CD4-positive, CD25-positive, alpha-beta regulatory T cell (primary cell): ENCODE measurements around the gene WDR64. TPM values are rescaled to one million over a fixed set of nuclear protein-coding genes. Genes with fewer than 3 reads are reported as not detected.
"Not testable (repeated sequence)": the region's sequence is repeated elsewhere in the genome, so short reads cannot be mapped to it uniquely, and the experiment has no call there.

Experiments
- ATAC-seq, 2 donors: fragments of 150-1000 bp; cut with Tn5 transposase; one replicate each; pipeline ENCODE4 v1.10.0; 2021; ENCODE audit warnings: low read depth in 2 of 2, moderate number of reproducible peaks in 2 of 2, moderate library complexity in 1 of 2
- DNase-seq, 3 donors: peaks; one replicate each; pipeline versions ENCODE4 v3.0.0 to v3.0.0-alpha.2; 2012 to 2022; ENCODE audit warnings: mixed read lengths in 1 of 3
- H3K27ac ChIP-seq: one replicate; pipeline ENCODE4 v1.7.0; 2013; ENCODE audit warnings: mild to moderate bottlenecking, low read length; ENCODE audit not compliant: insufficient read depth, poor library complexity, severe bottlenecking
- H3K27me3 ChIP-seq: one replicate; pipeline ENCODE4 v1.7.0; 2013; ENCODE audit warnings: low read length; ENCODE audit not compliant: control insufficient read depth, insufficient read depth
- H3K36me3 ChIP-seq: one replicate; pipeline ENCODE4 v1.7.0; 2013; ENCODE audit warnings: mild to moderate bottlenecking, low read length, moderate library complexity; ENCODE audit not compliant: control insufficient read depth, insufficient read depth
- H3K4me1 ChIP-seq: 2 replicates; pipeline ENCODE4 v1.7.0; 2013; ENCODE audit warnings: mild to moderate bottlenecking, low read length; ENCODE audit not compliant: insufficient read depth, control insufficient read depth, poor library complexity, severe bottlenecking
- H3K4me3 ChIP-seq: one replicate; pipeline ENCODE4 v1.7.0; 2013; ENCODE audit warnings: low read depth, mild to moderate bottlenecking, low read length, moderate library complexity
- H3K9me3 ChIP-seq, 2 experiments: 1 replicate in 1 of 2; 2 replicates in 1 of 2; pipeline ENCODE4 v1.7.0; 2013; ENCODE audit warnings: low read length in 2 of 2, mild to moderate bottlenecking in 1 of 2, moderate library complexity in 1 of 2; ENCODE audit not compliant: control insufficient read depth in 2 of 2
- H3K27ac Mint-ChIP-seq, 3 donors: one replicate each; pipeline ENCODE4 v1.8.0; 2020 to 2022; ENCODE audit warnings: mild to moderate bottlenecking in 3 of 3, mixed read lengths in 3 of 3, moderate library complexity in 2 of 3
- H3K27me3 Mint-ChIP-seq: one replicate; pipeline ENCODE4 v1.8.0; 2022; ENCODE audit warnings: mild to moderate bottlenecking, mixed read lengths
- H3K36me3 Mint-ChIP-seq: one replicate; pipeline ENCODE4 v1.8.0; 2020; ENCODE audit warnings: mixed read lengths
- H3K4me1 Mint-ChIP-seq, 4 donors: one replicate each; pipeline ENCODE4 v1.8.0; 2020 to 2022; ENCODE audit warnings: mixed read lengths in 4 of 4, mild to moderate bottlenecking in 1 of 4
- H3K4me3 Mint-ChIP-seq, 4 donors: one replicate each; pipeline ENCODE4 v1.8.0; 2020 to 2022; ENCODE audit warnings: mild to moderate bottlenecking in 4 of 4, mixed read lengths in 4 of 4, moderate library complexity in 3 of 4
- H3K9me3 Mint-ChIP-seq, 7 donors: one replicate each; pipeline ENCODE4 v1.8.0; 2020 to 2022; ENCODE audit warnings: mixed read lengths in 7 of 7, mild to moderate bottlenecking in 3 of 7, moderate library complexity in 2 of 7
- polyA plus RNA-seq, 4 donors: library from polyadenylated mRNA; unstranded; fragments of 300-500 nt; fragmentation: Illumina TruSeq; gene quantifications; one replicate each; pipeline ENCODE4 v1.2.3, GENCODE V29; 2021
- total RNA-seq: library from RNA; stranded (reverse); gene quantifications from one replicate; pipeline ENCODE4 v1.2.3, GENCODE V29; 2022

The WDR64 gene
- total and polyA plus RNA-seq, 5 donors from 2014 or later: 0.08 to 1.00 (median 0.35) TPM; not detected in 2

DNA sequence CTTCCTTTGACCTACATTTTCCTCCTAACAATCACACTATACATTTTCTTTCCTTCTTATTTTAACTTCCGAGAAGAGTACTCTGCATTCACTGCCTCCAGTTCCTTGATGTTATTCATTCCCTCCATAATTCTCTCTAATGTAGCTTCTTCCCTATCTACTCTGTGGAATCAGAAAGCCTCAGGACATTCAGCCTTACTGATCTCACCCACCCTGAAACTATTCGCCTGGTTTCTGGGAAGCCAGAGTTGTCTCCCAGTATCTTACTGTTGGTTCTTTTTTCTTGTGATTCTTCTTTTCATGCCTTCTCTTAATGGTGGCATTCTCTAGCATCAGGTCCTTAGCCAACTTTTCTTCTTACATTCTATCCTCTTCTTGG lies 45.5 kb downstream of the WDR64 start:
- ATAC-seq (no peak), DNase-seq (no peak)
- Mint-ChIP-seq H3K4me1 (no peaks in the 10 kb centered on the region), H3K27me3 (no peaks in the 10 kb centered on the region), H3K27ac (no peak overlapping the region), H3K36me3 (no peaks in the 10 kb centered on the region), H3K4me3 (no peak overlapping the region), H3K9me3 (no peaks in the 10 kb centered on the region)
- no peak overlapping the region for H3K4me3 ChIP-seq
- H3K9me3 ChIP-seq: no peaks in the 10 kb centered on the region
- H3K36me3 ChIP-seq: no peaks in the 10 kb centered on the region
- peaks cover 2% of the 10 kb centered on the region for H3K27me3 ChIP-seq
- H3K27ac ChIP-seq: no peak overlapping the region
- H3K4me1 ChIP-seq: no peaks in the 10 kb centered on the region

DNA sequence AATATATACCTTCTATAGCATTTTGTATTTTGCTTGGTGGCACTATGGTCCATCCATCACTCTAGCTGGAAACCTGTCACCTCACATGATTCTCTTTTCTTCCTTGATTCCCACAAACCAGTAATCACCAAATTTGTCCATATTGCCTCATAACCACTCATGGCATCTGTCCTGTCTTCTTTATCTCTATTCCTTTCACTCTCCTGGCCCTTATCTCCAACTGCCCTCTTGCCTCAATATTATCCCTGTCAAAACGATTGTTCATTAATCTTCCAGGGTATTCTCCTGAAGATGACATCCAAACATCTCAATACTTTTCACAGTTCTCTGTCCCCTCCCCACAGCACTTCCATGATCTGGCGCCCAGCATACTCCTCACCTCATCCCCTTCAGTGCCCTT lies 46.1 kb downstream of the WDR64 start:
- no peaks in the 10 kb centered on the region for H3K9me3 Mint-ChIP-seq
- H3K27me3 Mint-ChIP-seq: no peaks in the 10 kb centered on the region
- H3K4me1 Mint-ChIP-seq: no peaks in the 10 kb centered on the region
- no peaks in the 10 kb centered on the region for H3K4me1 ChIP-seq
- no peak for DNase-seq
- no peak overlapping the region for H3K4me3 Mint-ChIP-seq
- no peaks in the 10 kb centered on the region for H3K9me3 ChIP-seq
- no peak for ATAC-seq
- H3K36me3 ChIP-seq: no peaks in the 10 kb centered on the region
- peaks cover 2% of the 10 kb centered on the region for H3K27me3 ChIP-seq
- H3K36me3 Mint-ChIP-seq: no peaks in the 10 kb centered on the region
- H3K27ac Mint-ChIP-seq: no peak overlapping the region
- H3K4me3 ChIP-seq: no peak overlapping the region
- H3K27ac ChIP-seq: no peak overlapping the region

DNA sequence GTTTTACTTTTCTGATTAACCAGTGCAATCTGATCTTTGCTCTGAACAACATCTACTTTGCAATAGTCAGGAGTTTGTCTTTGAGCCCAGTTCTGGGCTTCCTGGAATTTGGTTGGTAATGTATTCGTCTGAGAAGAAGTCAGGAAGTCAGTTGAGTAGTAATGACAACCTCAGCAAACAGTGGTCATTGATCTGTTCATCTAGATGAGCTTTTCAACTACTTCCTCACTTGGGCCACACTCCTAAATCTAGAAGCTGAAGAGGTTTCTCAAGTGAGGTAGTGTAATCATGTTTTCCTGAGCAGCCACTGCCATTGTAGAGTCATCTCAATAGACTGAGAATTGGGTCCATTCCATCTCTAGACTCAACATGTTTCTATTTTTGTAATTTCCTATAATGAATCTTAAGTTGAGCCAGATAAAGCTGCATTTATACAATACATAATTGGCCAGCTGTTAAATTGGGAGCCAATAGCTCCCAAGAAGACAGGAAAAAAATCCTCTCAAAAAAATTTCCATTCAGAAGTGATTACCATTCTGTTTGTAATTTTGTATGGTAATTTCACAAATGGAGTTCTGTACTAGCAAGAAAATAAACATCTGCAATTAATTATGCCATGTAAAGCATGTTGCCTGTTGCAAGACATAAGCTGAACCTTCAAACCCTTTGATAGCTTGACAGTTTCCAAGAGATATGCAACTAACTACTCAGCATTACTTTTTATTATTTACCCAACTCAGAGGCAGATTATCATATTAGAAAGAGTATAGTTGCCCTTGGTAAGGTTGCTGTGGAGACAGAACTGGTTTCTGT lies 49.6 kb downstream of the WDR64 start:
- Histone ChIP-seq H3K4me3 (no peak overlapping the region), H3K4me1 (no peaks in the 10 kb centered on the region), H3K36me3 (no peaks in the 10 kb centered on the region), H3K9me3 (no peaks in the 10 kb centered on the region), H3K27ac (no peak overlapping the region), H3K27me3 (peaks cover 2% of the 10 kb centered on the region)
- Mint-ChIP-seq H3K9me3 (no peaks in the 10 kb centered on the region), H3K27me3 (no peaks in the 10 kb centered on the region), H3K36me3 (no peaks in the 10 kb centered on the region), H3K4me1 (no peaks in the 10 kb centered on the region), H3K4me3 (no peak overlapping the region), H3K27ac (no peak overlapping the region)
- ATAC-seq: no peak
- DNase-seq: peak in 1 of 3 donors; percentile 46

DNA sequence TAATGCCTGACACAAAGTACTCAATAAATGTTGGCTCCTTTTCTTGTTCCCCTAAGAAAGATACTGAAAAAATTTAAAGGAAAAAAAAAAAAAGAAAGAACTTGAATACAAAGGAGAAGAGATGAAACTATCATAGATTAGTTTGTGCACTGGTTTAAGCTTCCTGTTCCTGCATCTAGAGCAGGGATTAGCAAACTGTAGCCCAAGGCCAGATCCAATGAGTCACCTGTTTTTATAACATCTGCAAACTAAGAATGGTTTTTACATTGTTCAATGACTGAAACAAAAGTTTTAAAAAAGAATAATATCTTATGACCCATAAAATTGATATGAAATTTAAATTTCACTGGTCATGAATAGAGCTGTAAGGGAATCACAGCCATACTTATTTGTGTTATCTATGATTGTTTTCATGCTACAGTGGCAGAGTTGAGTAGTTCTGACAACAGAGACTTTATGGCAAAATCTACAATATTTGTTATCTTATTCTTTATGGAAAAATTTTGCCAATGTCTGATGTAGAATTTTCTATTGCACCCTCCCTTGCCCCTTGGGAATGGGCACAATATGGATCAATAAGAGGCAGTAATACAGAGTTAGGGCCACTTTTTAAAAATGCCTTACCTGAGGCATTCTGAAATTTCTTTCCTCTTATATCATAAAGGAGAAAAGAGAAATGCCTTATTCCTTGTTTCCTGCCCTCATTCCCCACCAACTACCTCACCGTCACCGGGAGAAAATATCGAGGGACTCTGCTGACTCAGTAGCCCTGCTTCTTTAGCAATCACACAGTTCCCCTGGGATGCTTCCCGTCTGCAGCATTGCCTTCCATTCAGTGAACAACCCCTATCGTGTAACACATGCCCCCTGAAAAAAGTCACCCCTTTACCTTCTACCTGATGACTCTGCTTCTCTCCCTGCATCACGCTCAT lies 50.6 kb downstream of the WDR64 start:
- no peak for DNase-seq

GRCh38 chr1:241703739-241704138 lies 51.7 kb downstream of the WDR64 start:
- H3K36me3 Mint-ChIP-seq, DNase-seq, H3K4me3 Mint-ChIP-seq, H3K27me3 Mint-ChIP-seq, H3K9me3 ChIP-seq, H3K9me3 Mint-ChIP-seq, H3K27ac Mint-ChIP-seq, H3K4me1 Mint-ChIP-seq, H3K4me1 ChIP-seq, H3K4me3 ChIP-seq, H3K27me3 ChIP-seq, H3K36me3 ChIP-seq, H3K27ac ChIP-seq, ATAC-seq: not testable (repeated sequence)

More for the DNA sequence above, 50.6 kb downstream of the WDR64 start:
- H3K4me3 ChIP-seq: no peak overlapping the region
- Mint-ChIP-seq H3K27ac (no peak overlapping the region), H3K36me3 (no peaks in the 10 kb centered on the region), H3K4me3 (no peak overlapping the region), H3K4me1 (peaks cover 0 to 8% (median 3%) of the 10 kb centered on the region in 4 donors), H3K27me3 (no peaks in the 10 kb centered on the region), H3K9me3 (no peaks in the 10 kb centered on the region)
- no peaks in the 10 kb centered on the region for H3K4me1 ChIP-seq
- H3K27ac ChIP-seq: no peak overlapping the region
- no peaks in the 10 kb centered on the region for H3K36me3 ChIP-seq
- no peaks in the 10 kb centered on the region for H3K9me3 ChIP-seq
- ATAC-seq: no peak
- peaks cover 2% of the 10 kb centered on the region for H3K27me3 ChIP-seq

DNA sequence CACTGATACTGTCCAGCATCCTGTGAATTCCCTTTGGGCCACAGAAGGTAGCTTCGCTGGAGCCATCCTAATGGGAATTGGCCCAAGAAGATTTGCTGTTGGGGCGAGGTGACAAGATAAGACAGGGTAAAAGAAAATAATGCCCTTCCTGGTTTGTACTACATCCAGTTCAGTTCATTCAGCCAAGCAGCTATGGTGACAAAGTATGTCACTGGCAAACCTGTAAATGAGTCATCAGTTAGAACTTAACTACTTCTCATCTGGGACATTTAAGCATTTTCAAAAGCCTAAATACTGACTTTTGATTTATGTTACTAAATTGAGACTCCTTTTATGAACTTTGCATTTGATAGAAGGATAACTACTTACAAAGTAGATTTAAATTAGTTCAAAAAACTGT lies 54.2 kb downstream of the WDR64 start:
- ATAC-seq: no peak
- H3K27ac ChIP-seq: no peak overlapping the region
- Mint-ChIP-seq H3K4me1 (peaks cover 0 to 8% (median 3%) of the 10 kb centered on the region in 4 donors), H3K27me3 (no peaks in the 10 kb centered on the region), H3K9me3 (no peaks in the 10 kb centered on the region), H3K27ac (no peak overlapping the region), H3K36me3 (no peaks in the 10 kb centered on the region), H3K4me3 (no peak overlapping the region)
- H3K36me3 ChIP-seq: no peaks in the 10 kb centered on the region
- DNase-seq: no peak
- no peak overlapping the region for H3K4me3 ChIP-seq
- H3K9me3 ChIP-seq: no peaks in the 10 kb centered on the region
- H3K4me1 ChIP-seq: no peaks in the 10 kb centered on the region
- H3K27me3 ChIP-seq: no peaks in the 10 kb centered on the region

DNA sequence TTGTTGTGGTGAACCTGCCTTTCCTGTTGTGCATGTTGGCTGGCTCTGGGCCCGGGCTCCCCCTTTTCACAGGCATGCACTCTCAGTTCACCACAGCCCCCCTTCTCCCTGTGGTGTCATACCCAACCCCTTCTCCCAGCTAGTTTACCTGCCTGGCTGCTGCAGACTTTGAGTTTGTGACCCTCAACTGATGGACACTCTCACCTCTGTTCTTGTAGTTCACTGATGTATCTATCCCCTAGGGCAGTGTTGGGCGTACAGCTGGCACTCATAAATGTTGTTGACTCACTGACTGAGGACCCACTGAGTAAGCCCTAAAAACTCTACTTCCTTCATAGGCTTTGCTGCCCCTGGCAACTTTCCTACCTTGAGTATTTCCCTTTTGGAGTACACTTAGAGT lies 54.9 kb downstream of the WDR64 start:
- peak in 1 of 3 donors; percentile 4 for DNase-seq

More for the DNA sequence above, 54.9 kb downstream of the WDR64 start:
- Histone ChIP-seq H3K27me3 (no peaks in the 10 kb centered on the region), H3K36me3 (no peaks in the 10 kb centered on the region), H3K9me3 (no peaks in the 10 kb centered on the region), H3K4me1 (no peaks in the 10 kb centered on the region), H3K27ac (no peak overlapping the region), H3K4me3 (no peak overlapping the region)
- no peak for ATAC-seq
- peak overlapping the region in 2 of 4 donors; percentile 15 to 44 for H3K4me3 Mint-ChIP-seq
- H3K36me3 Mint-ChIP-seq: no peaks in the 10 kb centered on the region
- H3K27ac Mint-ChIP-seq: no peak overlapping the region
- no peaks in the 10 kb centered on the region for H3K9me3 Mint-ChIP-seq
- H3K4me1 Mint-ChIP-seq: peaks cover 0 to 8% (median 3%) of the 10 kb centered on the region in 4 donors
- H3K27me3 Mint-ChIP-seq: no peaks in the 10 kb centered on the region
